Retinal pigment epithelial cell (primary cell): ENCODE results near the gene RAD21L1.

Experiments used
- DNase-seq: peaks from one replicate; pipeline ENCODE4 v3.0.0-alpha.2; 2010; ENCODE audit warnings: low read depth
- H3K4me3 ChIP-seq: 2 replicates; pipeline ENCODE4 v1.5.1; 2011; ENCODE audit warnings: mild to moderate bottlenecking, low read length, control low read depth, moderate library complexity
- TF ChIP-seq, protein P1 (sequence below): conservative IDR thresholded peaks from 2 replicates; pipeline ENCODE4 v1.5.1; 2011; ENCODE audit warnings: low read depth, low read length, control low read depth, inconsistent platforms

Gene RAD21L1

DNA sequence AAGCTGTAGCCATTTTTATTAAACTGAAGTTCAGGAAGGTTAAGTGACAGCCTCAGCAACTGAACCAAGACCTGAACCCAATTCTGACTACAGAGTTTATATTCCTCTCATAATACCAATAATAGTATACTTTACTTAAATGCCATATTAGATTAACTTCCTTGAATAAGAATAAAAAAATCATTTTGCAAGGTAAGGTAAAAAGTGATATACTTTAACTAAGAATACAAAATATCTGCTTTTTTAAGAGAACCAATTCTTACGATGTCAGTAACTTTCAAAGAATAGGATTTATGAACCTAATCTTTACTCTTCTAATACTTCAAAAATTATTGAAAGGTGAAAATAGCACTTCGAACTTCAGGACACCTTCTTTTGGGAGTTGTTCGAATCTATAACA is 3.7 kb downstream of the RAD21L1 start:
- no peak for DNase-seq
- no peak overlapping the region for H3K4me3 ChIP-seq
- TF ChIP-seq, protein P1, sequence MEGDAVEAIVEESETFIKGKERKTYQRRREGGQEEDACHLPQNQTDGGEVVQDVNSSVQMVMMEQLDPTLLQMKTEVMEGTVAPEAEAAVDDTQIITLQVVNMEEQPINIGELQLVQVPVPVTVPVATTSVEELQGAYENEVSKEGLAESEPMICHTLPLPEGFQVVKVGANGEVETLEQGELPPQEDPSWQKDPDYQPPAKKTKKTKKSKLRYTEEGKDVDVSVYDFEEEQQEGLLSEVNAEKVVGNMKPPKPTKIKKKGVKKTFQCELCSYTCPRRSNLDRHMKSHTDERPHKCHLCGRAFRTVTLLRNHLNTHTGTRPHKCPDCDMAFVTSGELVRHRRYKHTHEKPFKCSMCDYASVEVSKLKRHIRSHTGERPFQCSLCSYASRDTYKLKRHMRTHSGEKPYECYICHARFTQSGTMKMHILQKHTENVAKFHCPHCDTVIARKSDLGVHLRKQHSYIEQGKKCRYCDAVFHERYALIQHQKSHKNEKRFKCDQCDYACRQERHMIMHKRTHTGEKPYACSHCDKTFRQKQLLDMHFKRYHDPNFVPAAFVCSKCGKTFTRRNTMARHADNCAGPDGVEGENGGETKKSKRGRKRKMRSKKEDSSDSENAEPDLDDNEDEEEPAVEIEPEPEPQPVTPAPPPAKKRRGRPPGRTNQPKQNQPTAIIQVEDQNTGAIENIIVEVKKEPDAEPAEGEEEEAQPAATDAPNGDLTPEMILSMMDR: no peak

DNA sequence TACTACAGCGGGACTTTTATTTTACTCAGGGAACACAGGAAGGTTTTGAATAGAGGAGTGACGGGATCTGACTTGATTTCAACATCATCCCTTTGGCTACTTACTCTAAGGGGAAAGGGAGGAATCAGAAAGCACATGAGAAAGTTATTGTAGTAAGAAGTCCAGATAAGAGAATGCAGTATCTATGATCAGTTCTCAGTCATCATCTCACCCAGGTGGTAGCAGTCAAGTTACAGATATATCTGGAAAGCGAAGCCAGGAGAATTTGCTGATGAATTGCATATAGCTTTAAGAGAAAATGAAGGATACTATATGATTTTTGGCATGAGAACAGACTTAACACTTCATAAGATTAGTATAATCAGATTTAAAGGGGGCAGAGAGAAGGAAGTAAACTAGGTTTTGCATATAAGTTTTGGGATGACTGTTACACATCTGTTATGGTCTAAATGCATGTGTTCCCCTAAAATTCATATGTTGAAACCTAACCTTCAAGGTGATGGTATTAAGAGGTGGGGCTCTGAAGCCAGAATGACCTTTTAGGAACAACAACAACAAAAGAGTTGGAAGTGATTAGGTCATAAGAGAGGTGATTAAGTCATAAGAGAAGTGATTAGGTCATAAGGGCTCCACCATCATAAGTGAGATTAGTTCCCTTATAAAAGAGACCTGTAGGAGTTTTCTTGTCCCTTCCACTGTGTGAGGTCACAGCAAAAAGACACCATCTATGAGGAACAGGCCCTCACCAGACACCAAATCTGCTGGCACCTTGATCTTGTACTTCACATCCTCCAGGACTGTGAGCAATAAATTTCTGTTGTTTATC is 6.7 kb downstream of the RAD21L1 start:
- TF ChIP-seq, protein P1: no peak
- no peak for DNase-seq
- no peak overlapping the region for H3K4me3 ChIP-seq

DNA sequence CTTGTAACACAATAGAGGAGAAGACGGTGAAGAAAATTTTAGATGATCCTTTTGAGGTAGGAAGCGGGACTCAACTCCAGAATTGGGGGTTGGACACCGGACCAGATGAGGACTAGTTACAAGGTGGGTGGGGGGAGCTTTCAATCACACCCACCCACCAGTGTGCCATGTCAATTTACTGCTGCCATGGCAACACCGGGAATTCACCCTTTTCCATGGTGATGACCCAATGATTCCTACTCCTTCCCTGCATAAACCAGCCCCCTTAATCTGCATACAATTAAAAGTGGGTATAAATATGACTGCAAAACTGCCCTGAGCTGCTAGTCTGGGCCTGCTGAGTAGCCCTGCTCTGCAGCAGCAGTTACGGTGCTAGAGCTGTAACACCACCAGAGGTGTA is 14.7 kb downstream of the RAD21L1 start:
- TF ChIP-seq, protein P1: no peak
- DNase-seq: no peak
- H3K4me3 ChIP-seq: no peak overlapping the region

DNA sequence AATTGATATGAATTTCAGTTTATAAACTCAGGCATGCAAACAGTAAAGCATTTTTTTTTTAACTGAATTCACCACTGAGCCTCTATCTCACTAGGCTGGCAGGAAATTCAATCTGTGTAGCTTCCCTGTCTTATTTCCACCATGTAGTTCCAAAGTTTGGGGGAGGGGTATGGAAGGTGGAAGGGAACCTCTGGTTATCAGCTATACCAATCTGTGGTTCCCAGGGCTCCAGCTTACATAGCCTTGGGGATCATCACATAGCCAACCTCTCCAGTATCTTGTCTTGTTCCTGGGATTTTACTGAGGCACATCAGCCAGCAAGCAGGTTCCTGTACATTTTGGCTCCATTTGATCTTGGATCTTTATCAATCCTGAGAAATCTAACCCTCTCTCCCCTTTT is 15.6 kb downstream of the RAD21L1 start:
- DNase-seq: no peak
- H3K4me3 ChIP-seq: no peak overlapping the region
- TF ChIP-seq, protein P1: no peak

DNA sequence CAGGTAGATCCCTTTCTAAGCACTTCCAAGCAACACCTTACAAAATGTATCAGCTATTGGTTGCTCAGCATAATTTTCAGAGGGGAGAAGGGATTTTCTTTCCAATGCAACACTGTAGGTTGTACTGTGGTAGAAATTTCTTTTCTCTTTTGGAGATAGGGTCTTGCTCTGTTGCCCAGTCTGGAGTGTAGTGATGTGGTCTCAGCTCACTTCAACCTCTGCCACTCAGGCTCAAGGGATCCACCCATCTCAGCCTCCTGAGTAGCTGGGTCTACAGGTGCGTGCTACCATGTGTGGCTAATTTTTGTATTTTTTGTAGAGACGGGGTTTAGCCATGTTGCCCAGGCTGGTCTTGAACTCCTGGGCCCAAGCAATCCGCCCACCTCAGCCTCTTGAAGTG is 16.3 kb downstream of the RAD21L1 start:
- no peak overlapping the region for H3K4me3 ChIP-seq
- DNase-seq: no peak
- TF ChIP-seq, protein P1: no peak

DNA sequence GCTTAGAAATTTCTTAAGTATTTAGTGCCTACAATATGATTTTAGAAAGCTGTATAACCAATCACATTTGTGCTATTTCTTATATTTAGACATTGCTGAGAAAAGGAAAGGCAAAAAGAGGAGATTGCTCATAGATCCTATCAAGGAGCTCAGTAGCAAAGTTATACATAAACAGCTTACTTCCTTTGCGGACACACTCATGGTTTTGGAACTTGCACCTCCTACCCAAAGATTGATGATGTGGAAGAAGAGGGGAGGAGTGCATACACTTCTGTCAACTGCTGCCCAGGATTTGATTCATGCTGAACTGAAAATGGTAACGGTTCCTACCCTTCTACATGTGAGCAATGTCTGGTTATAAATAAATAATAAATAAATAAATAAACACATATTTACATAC is 16.7 kb downstream of the RAD21L1 start:
- H3K4me3 ChIP-seq: no peak overlapping the region
- DNase-seq: no peak
- TF ChIP-seq, protein P1: no peak

DNA sequence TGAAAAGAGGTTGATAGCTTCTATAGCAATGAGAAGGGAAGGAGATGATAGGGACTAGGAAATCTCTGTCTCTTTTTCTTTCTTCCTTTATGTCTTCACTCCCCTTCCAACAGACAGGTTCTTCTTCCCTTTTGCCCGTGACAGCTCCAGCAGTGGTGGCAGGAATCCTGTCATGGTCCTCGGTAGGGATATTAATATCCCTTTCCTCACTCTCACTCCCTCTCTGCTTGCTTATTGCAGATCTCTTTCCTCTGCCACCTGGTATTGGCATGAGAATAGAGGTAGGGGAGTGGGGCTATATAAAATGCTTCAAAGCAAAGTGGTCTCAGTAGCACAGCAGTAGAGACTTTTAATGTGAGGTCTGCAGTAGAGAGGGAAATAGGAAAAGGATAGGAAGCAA is 19.7 kb downstream of the RAD21L1 start:
- H3K4me3 ChIP-seq: no peak overlapping the region
- TF ChIP-seq, protein P1: no peak
- no peak for DNase-seq
